SK-N-SH (cell line): Measurements from ENCODE around the gene PAK1.

Experiments used
- CHD2 ChIP-seq: fragments of 150-350 bp; IDR thresholded peaks from 2 replicates; pipeline ENCODE4 v1.6.1; 2018; ENCODE audit warnings: low read length; ENCODE audit not compliant: partially characterized antibody
- EP300 ChIP-seq, 2 experiments: IDR thresholded peaks; 2 replicates each; pipeline versions ENCODE4 v1.4.0 to v1.6.1; 2012; ENCODE audit warnings: borderline replicate concordance in 1 of 2, low read depth in 1 of 2, low read length in 1 of 2
- EZH2phosphoT487 ChIP-seq: fragments of 200-600 bp; sonication (generic); IDR thresholded peaks from 2 replicates; pipeline ENCODE4 v1.6.1; 2017; ENCODE audit warnings: low read depth, mixed run types, mild to moderate bottlenecking, antibody characterized with exemption, moderate library complexity, borderline replicate concordance
- GATA2 ChIP-seq: sonication (generic); formaldehyde crosslinking; IDR thresholded peaks from 2 replicates; pipeline ENCODE4 v1.5.0; 2020; ENCODE audit warnings: mild to moderate bottlenecking, missing genetic modification reagents
- JUND ChIP-seq: IDR thresholded peaks from 2 replicates; pipeline ENCODE4 v1.4.0; 2012
- POLR2AphosphoS5 ChIP-seq: IDR thresholded peaks from 2 replicates; pipeline ENCODE4 v1.6.1; 2012; ENCODE audit warnings: low read depth, low read length
- TAF1 ChIP-seq: IDR thresholded peaks from 2 replicates; pipeline ENCODE4 v1.6.1; 2012; ENCODE audit warnings: low read depth, mild to moderate bottlenecking, low read length, moderate library complexity, borderline replicate concordance
- USF2 ChIP-seq: fragments of 150-350 bp; IDR thresholded peaks from 2 replicates; pipeline ENCODE4 v1.6.1; 2017; ENCODE audit warnings: antibody characterized with exemption, low read length, low read depth, borderline replicate concordance
- TF ChIP-seq, protein P1 (sequence below): fragments of 200-600 bp; sonication (generic); IDR thresholded peaks from 2 replicates; pipeline ENCODE4 v1.6.1; 2017; ENCODE audit warnings: antibody characterized with exemption, mild to moderate bottlenecking, moderate library complexity
- TF ChIP-seq, protein P2 (sequence below): IDR thresholded peaks from 2 replicates; pipeline ENCODE4; 2012
- TF ChIP-seq, protein P3 (sequence below): IDR thresholded peaks from 2 replicates; pipeline ENCODE4 v1.6.1; 2012; ENCODE audit warnings: mild to moderate bottlenecking, low read depth, low read length, moderate library complexity
- TF ChIP-seq, protein P4 (sequence below): fragments of 150-350 bp; IDR thresholded peaks from 2 replicates; pipeline ENCODE4 v1.6.1; 2016; ENCODE audit warnings: mild to moderate bottlenecking, low read depth, low read length
- TF ChIP-seq, protein P5 (sequence below): IDR thresholded peaks from 2 replicates; pipeline ENCODE4 v1.4.0; 2012; ENCODE audit warnings: low read depth, borderline replicate concordance

DNA sequence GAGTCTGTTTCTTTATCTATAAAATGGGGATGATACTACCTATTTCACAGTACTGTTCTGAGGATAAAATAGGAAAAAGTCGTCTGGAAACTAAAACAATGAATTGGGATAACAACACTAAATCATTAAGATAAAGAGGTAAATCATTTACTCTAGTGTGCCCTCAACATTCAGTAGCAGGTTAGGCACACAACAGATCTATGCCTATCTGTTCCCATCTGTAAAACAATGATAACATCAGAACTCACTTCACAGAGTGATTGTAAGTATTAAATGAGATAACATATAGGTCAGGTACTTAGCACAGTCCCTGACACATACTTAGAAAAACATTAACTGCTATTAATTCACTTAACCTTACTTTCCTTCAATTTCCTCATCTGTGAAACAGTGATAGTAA, 36.9 kb downstream of the PAK1 start:
- TF ChIP-seq CHD2 = no peak
- TF ChIP-seq, protein P1, sequence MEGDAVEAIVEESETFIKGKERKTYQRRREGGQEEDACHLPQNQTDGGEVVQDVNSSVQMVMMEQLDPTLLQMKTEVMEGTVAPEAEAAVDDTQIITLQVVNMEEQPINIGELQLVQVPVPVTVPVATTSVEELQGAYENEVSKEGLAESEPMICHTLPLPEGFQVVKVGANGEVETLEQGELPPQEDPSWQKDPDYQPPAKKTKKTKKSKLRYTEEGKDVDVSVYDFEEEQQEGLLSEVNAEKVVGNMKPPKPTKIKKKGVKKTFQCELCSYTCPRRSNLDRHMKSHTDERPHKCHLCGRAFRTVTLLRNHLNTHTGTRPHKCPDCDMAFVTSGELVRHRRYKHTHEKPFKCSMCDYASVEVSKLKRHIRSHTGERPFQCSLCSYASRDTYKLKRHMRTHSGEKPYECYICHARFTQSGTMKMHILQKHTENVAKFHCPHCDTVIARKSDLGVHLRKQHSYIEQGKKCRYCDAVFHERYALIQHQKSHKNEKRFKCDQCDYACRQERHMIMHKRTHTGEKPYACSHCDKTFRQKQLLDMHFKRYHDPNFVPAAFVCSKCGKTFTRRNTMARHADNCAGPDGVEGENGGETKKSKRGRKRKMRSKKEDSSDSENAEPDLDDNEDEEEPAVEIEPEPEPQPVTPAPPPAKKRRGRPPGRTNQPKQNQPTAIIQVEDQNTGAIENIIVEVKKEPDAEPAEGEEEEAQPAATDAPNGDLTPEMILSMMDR = no peak
- no peak for TF ChIP-seq JUND
- no peak for TF ChIP-seq EP300 (IDR thresholded peaks at IDR 0.05; ENCODE audit: borderline replicate concordance in 1 of 2, low read depth in 1 of 2, low read length in 1 of 2)
- TF ChIP-seq EZH2phosphoT487 = no peak
- no peak for TF ChIP-seq POLR2AphosphoS5
- TF ChIP-seq, protein P2, sequence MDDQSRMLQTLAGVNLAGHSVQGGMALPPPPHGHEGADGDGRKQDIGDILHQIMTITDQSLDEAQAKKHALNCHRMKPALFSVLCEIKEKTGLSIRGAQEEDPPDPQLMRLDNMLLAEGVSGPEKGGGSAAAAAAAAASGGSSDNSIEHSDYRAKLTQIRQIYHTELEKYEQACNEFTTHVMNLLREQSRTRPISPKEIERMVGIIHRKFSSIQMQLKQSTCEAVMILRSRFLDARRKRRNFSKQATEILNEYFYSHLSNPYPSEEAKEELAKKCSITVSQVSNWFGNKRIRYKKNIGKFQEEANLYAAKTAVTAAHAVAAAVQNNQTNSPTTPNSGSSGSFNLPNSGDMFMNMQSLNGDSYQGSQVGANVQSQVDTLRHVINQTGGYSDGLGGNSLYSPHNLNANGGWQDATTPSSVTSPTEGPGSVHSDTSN = no peak
- TF ChIP-seq USF2 = no peak
- TF ChIP-seq, protein P3, sequence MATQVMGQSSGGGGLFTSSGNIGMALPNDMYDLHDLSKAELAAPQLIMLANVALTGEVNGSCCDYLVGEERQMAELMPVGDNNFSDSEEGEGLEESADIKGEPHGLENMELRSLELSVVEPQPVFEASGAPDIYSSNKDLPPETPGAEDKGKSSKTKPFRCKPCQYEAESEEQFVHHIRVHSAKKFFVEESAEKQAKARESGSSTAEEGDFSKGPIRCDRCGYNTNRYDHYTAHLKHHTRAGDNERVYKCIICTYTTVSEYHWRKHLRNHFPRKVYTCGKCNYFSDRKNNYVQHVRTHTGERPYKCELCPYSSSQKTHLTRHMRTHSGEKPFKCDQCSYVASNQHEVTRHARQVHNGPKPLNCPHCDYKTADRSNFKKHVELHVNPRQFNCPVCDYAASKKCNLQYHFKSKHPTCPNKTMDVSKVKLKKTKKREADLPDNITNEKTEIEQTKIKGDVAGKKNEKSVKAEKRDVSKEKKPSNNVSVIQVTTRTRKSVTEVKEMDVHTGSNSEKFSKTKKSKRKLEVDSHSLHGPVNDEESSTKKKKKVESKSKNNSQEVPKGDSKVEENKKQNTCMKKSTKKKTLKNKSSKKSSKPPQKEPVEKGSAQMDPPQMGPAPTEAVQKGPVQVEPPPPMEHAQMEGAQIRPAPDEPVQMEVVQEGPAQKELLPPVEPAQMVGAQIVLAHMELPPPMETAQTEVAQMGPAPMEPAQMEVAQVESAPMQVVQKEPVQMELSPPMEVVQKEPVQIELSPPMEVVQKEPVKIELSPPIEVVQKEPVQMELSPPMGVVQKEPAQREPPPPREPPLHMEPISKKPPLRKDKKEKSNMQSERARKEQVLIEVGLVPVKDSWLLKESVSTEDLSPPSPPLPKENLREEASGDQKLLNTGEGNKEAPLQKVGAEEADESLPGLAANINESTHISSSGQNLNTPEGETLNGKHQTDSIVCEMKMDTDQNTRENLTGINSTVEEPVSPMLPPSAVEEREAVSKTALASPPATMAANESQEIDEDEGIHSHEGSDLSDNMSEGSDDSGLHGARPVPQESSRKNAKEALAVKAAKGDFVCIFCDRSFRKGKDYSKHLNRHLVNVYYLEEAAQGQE = no peak
- TF ChIP-seq, protein P4, sequence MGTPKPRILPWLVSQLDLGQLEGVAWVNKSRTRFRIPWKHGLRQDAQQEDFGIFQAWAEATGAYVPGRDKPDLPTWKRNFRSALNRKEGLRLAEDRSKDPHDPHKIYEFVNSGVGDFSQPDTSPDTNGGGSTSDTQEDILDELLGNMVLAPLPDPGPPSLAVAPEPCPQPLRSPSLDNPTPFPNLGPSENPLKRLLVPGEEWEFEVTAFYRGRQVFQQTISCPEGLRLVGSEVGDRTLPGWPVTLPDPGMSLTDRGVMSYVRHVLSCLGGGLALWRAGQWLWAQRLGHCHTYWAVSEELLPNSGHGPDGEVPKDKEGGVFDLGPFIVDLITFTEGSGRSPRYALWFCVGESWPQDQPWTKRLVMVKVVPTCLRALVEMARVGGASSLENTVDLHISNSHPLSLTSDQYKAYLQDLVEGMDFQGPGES = no peak
- no peak for TF ChIP-seq TAF1
- TF ChIP-seq GATA2 (CRISPR knock-in tag) = no peak
- TF ChIP-seq, protein P5, sequence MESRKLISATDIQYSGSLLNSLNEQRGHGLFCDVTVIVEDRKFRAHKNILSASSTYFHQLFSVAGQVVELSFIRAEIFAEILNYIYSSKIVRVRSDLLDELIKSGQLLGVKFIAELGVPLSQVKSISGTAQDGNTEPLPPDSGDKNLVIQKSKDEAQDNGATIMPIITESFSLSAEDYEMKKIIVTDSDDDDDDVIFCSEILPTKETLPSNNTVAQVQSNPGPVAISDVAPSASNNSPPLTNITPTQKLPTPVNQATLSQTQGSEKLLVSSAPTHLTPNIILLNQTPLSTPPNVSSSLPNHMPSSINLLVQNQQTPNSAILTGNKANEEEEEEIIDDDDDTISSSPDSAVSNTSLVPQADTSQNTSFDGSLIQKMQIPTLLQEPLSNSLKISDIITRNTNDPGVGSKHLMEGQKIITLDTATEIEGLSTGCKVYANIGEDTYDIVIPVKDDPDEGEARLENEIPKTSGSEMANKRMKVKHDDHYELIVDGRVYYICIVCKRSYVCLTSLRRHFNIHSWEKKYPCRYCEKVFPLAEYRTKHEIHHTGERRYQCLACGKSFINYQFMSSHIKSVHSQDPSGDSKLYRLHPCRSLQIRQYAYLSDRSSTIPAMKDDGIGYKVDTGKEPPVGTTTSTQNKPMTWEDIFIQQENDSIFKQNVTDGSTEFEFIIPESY = no peak
